Effector memory CD8-positive, alpha-beta T cell (primary cell): ENCODE data around the gene GALNT10.

Experiments
- ATAC-seq: fragments of 150-1000 bp; cut with Tn5 transposase; replicated peaks from 2 replicates; pipeline ENCODE4 v1.10.0; 2021; ENCODE audit warnings: mild to moderate bottlenecking, moderate library complexity
- DNase-seq, 3 experiments: peaks; one replicate each; pipeline ENCODE4 v3.0.0; 2021
- H3K27ac Mint-ChIP-seq, 2 donors: one replicate each; pipeline ENCODE4 v1.8.0; 2022; ENCODE audit warnings: mild to moderate bottlenecking in 2 of 2, mixed read lengths in 2 of 2, moderate library complexity in 2 of 2
- H3K27me3 Mint-ChIP-seq, 2 donors: one replicate each; pipeline ENCODE4 v1.8.0; 2022; ENCODE audit warnings: mixed read lengths in 2 of 2
- H3K36me3 Mint-ChIP-seq: one replicate; pipeline ENCODE4 v1.8.0; 2022; ENCODE audit warnings: mild to moderate bottlenecking, moderate library complexity, mixed read lengths; ENCODE audit not compliant: insufficient read depth
- H3K4me1 Mint-ChIP-seq, 2 donors: one replicate each; pipeline ENCODE4 v1.8.0; 2022; ENCODE audit warnings: low read depth in 2 of 2, mixed read lengths in 2 of 2
- H3K4me3 Mint-ChIP-seq, 2 donors: one replicate each; pipeline ENCODE4 v1.8.0; 2022; ENCODE audit warnings: mild to moderate bottlenecking in 2 of 2, mixed read lengths in 2 of 2, moderate library complexity in 2 of 2
- H3K9me3 Mint-ChIP-seq, 2 donors: one replicate each; pipeline ENCODE4 v1.8.0; 2022; ENCODE audit warnings: mixed read lengths in 2 of 2

Gene GALNT10

DNA sequence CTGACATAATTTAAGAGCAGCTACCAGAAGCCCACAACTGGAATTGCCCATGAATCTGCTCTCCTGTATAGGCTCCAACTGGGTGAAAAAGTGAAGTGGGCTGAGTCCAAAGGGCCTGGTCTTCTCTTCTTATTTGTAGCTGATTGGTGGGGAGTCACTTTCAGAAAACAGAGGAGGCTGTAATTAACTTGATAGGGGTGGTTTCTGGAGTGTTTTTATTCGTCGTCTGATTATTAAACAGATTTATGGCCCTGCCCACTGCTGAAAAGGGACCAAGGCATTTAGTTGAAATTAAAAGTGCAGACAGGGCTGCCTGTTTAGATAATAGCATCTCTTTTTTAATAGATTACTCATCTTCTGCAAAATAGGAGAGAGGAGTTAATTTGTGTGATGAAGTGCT lies 174.2 kb downstream of the GALNT10 start:
- DNase-seq (no peak), ATAC-seq (no peak)
- Mint-ChIP-seq H3K36me3 (peaks cover 10% of the 10 kb centered on the region), H3K4me1 (peaks cover 7% of the 10 kb centered on the region in 2 donors), H3K27me3 (no peaks in the 10 kb centered on the region), H3K9me3 (no peaks in the 10 kb centered on the region), H3K27ac (peak overlapping the region in 1 of 2 donors; percentile 27), H3K4me3 (no peak overlapping the region)

DNA sequence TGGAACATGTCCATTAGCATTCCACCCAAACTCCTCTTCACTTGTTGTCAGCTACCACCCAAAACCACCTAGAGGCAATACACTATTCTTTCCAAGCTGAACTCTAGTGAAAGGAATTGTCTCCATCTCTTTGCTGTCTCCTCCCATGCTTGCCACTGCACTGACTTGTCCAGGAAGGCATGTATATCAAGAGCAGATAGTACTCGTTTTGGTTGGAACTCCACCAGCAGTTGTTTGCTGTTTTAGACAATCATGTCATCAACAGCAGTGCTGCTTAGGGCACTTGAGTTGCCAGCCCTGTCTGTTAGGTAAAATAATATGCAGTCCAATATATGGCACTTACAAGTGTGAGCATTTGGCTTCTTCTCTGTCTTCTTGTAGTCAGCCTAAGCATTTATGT lies 175.3 kb downstream of the GALNT10 start:
- no peak overlapping the region for H3K27ac Mint-ChIP-seq

DNA sequence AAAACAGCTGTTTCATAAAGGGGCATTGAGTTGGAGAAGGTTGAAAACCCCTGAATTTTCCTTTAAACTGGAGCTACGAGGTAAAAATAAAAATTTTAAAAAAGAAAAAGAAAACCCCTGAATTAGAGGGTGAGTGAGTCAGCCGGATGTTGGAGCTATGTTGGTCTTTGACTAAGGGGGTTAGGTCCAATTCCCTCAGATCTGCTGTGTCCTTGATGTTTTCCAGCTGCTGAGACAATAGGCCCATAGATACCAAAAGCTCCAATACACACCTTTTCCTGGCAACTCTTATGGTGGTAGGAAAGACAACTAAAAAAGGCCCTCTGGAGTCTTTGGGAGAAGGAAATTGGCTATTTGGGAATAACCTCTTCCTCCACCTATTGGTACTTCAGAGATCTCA lies 175.8 kb downstream of the GALNT10 start:
- Mint-ChIP-seq H3K27ac (peak overlapping the region; percentile 18 to 27), H3K9me3 (no peaks in the 10 kb centered on the region), H3K4me3 (no peak overlapping the region), H3K36me3 (peaks cover 12% of the 10 kb centered on the region), H3K4me1 (peaks cover 10 to 11% of the 10 kb centered on the region in 2 donors), H3K27me3 (no peaks in the 10 kb centered on the region)
- DNase-seq = no peak
- no peak for ATAC-seq

More for the DNA sequence above, 175.3 kb downstream of the GALNT10 start:
- Mint-ChIP-seq H3K36me3 (peaks cover 12% of the 10 kb centered on the region), H3K9me3 (no peaks in the 10 kb centered on the region), H3K4me3 (no peak overlapping the region), H3K27me3 (no peaks in the 10 kb centered on the region), H3K4me1 (peaks cover 7 to 8% of the 10 kb centered on the region in 2 donors)
- ATAC-seq (no peak), DNase-seq (no peak)

DNA sequence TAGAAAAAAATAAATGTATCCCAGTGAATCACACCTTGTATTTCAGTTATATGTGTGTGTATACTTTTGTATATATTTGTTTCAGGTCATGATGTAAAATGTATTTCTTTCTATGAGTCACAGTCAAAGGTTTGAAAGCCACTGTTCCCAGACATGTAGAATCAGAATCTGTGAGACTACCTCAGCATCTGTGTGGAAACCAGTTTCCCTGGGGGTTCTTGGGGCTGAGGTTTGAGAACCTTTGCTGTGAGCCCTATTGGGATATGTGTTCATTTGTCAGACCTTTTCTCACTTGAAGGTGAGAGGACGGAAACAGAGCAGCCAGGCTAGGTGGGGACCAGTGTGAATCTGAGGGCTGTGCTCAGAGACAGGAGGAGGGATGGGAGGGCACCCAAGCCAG lies 176.6 kb downstream of the GALNT10 start:
- Mint-ChIP-seq H3K27ac (peak overlapping the region in 1 of 2 donors; percentile 44), H3K4me3 (no peak overlapping the region), H3K36me3 (peaks cover 12% of the 10 kb centered on the region)

DNA sequence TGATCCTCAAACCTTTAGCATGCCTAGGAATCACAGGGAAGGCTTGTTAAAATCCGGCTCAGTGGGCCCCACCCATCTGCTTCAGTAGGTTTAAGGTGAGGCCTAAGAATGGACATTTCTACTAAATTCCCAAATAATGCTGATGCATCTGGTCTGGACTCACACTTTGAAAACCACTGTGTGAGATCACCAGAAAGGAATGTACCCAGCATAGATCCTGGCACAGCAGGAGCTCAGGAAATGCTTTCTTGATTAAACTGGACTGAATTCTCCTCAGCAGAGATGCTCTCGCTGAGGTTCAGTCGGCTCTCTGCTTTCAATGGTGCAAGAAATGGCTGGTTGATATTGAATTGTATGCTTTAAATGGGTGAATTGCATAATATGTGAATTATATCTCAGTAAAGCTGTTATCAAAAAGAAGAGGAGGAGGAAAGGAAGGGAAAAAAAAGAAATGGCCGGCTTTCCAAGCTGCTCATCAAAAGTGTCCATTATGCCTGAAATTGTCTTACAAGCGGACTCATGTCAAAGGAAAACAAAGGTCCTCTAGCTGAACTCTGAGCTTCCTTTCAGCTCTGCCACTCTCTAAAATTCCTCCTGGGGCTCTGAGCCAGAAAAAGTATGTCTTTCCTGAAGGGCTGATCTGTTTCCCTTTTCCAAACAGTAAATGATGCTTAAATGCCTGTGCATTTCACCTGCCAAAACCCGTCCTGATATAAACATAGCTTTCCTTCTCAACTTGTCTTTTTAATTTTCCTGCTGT lies 177.7 kb downstream of the GALNT10 start:
- H3K9me3 Mint-ChIP-seq = no peaks in the 10 kb centered on the region
- H3K4me1 Mint-ChIP-seq = peaks cover 11% of the 10 kb centered on the region in 2 donors
- DNase-seq = no peak
- no peaks in the 10 kb centered on the region for H3K27me3 Mint-ChIP-seq
- no peak overlapping the region for H3K4me3 Mint-ChIP-seq
- H3K27ac Mint-ChIP-seq = peak overlapping the region in 1 of 2 donors; percentile 87
- peaks cover 7% of the 10 kb centered on the region for H3K36me3 Mint-ChIP-seq
- no peak for ATAC-seq

More for the DNA sequence above, 176.6 kb downstream of the GALNT10 start:
- Mint-ChIP-seq H3K27me3 (no peaks in the 10 kb centered on the region), H3K9me3 (no peaks in the 10 kb centered on the region), H3K4me1 (peaks cover 11% of the 10 kb centered on the region in 2 donors)
- ATAC-seq (no peak), DNase-seq (no peak)

DNA sequence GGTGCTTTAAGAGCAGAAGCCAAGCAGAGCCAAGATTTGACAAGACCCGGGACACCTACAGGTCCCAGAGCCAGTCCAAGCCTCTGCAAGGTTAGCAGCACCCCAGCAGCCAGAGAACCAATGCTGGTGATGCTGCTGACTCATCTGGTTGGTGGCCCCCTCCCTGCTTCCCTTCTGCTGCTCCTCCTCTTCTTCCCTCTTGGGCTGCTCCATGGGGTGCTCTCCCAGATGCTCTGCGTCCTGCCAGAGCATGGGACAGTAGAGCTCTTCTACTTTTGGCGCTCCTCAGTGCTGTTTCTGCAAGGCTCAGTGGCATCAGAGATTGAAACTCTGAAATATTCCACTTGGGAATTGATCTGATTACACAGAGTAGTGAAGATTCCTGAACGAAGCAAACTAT lies 179.1 kb downstream of the GALNT10 start:
- H3K4me3 Mint-ChIP-seq = no peak overlapping the region
- ATAC-seq (no peak), DNase-seq (no peak)
- peak overlapping the region in 1 of 2 donors; percentile 50 for H3K27ac Mint-ChIP-seq
- H3K4me1 Mint-ChIP-seq = peaks cover 10 to 14% of the 10 kb centered on the region in 2 donors
- H3K36me3 Mint-ChIP-seq = peaks cover 7% of the 10 kb centered on the region
- no peaks in the 10 kb centered on the region for H3K9me3 Mint-ChIP-seq
- no peaks in the 10 kb centered on the region for H3K27me3 Mint-ChIP-seq

DNA sequence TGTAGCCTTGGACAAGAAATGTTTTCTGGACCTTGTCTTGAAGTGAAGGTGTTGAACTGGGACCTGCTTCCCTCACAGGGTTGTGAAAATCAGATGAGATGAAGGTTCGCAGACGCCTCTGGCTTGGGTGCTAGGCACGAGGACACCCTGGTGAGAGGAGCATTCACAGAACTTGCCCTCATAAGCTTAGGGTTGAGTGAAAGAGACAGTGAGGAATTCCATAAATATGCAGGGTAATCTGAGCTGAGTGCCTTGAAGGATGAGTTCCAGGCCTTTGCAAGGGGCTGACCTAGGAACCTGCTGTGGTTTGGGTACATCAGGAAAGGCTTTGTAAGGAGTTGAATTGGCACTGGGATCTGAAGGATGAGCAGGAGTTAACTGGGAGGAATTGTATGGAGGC lies 179.6 kb downstream of the GALNT10 start:
- Mint-ChIP-seq H3K9me3 (no peaks in the 10 kb centered on the region), H3K4me1 (peaks cover 10 to 14% of the 10 kb centered on the region in 2 donors), H3K27me3 (no peaks in the 10 kb centered on the region), H3K36me3 (peaks cover 8% of the 10 kb centered on the region), H3K27ac (peak overlapping the region; percentile 50 to 73), H3K4me3 (no peak overlapping the region)
- DNase-seq (no peak), ATAC-seq (no peak)

DNA sequence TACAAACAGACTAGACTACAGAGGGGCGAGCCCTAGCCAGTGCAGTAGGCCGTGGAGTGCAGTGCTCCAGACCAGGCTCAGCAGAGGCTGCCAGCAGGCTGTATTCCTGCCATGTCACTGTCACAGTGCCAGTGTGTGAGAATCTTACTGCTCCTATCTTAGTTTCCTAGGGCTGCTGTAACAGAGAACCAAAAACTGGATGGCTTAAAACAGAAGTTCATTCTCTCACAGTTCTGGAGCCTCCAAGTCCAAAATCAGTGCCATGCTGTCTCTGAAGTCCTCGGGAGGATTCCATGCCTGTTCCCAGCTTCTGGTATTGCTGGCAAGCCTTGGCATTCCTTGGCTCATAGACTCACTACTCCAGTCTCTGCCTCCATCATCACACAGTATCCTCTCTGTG lies 180.3 kb downstream of the GALNT10 start:
- ATAC-seq (no peak), DNase-seq (no peak)
- Mint-ChIP-seq H3K27ac (peak overlapping the region in 1 of 2 donors; percentile 73), H3K4me1 (peaks cover 10 to 14% of the 10 kb centered on the region in 2 donors), H3K27me3 (no peaks in the 10 kb centered on the region), H3K9me3 (no peaks in the 10 kb centered on the region), H3K4me3 (no peak overlapping the region), H3K36me3 (peaks cover 8% of the 10 kb centered on the region)

DNA sequence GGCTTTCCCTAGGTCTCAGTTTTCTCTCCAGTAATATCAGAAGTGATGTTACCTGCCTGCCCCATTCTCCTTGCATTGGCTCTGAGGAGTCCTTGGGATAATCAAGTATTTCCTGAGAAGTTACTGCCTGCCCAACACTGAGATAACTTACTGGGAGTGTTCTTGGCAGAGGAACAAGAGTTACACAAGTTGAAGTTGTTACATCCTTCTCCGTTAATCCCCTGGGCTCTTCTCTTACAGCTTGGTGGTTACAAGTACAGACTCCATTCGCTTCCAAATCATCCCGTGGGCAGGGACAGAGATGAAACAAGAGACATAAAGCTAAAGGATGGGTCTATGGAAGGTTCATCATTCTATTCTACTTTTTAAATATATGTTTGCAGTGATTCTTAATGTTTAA lies 181.2 kb downstream of the GALNT10 start:
- peaks cover 10 to 14% of the 10 kb centered on the region in 2 donors for H3K4me1 Mint-ChIP-seq
- no peaks in the 10 kb centered on the region for H3K9me3 Mint-ChIP-seq
- H3K4me3 Mint-ChIP-seq = no peak overlapping the region
- DNase-seq (no peak), ATAC-seq (no peak)
- no peaks in the 10 kb centered on the region for H3K27me3 Mint-ChIP-seq
- peak overlapping the region in 1 of 2 donors; percentile 73 for H3K27ac Mint-ChIP-seq
- H3K36me3 Mint-ChIP-seq = peaks cover 8% of the 10 kb centered on the region

DNA sequence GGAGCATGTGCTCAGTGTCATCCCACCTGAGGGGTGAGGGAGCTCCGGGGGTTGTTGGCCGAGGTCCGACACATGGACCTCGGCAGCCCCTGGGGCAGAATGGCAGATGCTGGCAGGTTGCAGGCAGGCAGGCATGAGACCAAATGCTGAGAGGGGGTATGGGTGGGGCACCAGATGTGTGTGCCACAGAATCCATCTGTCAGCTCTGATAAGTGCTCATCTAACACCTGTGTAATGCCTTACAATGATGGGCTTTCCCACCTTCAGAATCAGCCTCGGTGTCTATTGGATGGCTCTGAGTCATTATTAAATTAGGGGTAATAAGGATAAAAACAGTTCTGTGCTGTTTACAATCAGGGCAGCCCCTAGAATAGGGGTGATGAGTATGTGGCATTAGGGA lies 182.1 kb downstream of the GALNT10 start:
- ATAC-seq (no peak), DNase-seq (no peak)
- Mint-ChIP-seq H3K27me3 (no peaks in the 10 kb centered on the region), H3K4me1 (peaks cover 10 to 17% of the 10 kb centered on the region in 2 donors), H3K36me3 (peaks cover 11% of the 10 kb centered on the region), H3K27ac (peak overlapping the region; percentile 11 to 23), H3K4me3 (no peak overlapping the region), H3K9me3 (no peaks in the 10 kb centered on the region)

DNA sequence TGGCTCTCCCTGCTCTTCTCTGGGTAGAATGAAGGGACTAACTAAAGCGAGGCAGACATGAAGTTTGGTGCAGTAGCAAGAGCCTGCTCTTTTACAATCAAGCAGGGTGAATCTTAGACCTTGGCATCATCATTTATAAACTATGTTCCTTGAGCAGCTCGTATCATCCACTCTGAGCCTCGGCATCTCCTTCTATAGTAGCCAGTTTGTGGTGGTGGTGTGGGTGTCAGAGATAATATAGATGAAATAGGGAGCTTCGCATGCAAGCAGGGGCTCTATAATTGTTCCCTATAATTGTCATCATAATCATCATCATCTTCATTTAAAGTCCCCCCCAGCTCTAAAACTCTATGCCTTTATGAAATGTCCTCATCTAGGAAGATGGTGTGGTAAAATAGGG lies 182.8 kb downstream of the GALNT10 start:
- Mint-ChIP-seq H3K36me3 (peaks cover 15% of the 10 kb centered on the region), H3K9me3 (no peaks in the 10 kb centered on the region), H3K27me3 (no peaks in the 10 kb centered on the region), H3K27ac (peak overlapping the region in 1 of 2 donors; percentile 53), H3K4me1 (peaks cover 10 to 17% of the 10 kb centered on the region in 2 donors), H3K4me3 (no peak overlapping the region)
- ATAC-seq = no peak
- DNase-seq = no peak

DNA sequence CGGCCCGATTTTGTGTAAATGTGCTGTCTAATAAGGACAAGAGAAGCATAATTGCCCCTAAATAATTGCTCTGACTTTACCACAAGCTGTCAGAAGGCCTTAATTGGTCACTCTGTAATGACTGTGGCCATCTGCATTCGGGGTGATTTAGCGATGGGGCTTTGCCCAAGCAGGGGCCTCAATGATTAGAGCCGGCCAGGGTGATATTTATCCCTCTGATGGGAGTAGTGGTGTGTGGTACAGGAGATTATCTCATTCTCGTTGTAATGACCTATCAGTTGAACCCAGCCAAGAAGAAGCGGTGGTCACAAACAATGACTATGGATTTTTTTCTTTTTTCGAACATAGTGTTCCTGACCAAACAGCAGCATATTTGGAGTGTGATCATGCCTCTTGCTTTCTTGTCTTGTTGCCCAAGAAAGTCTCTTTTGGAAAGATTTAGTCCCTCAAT lies 183.2 kb downstream of the GALNT10 start:
- Mint-ChIP-seq H3K4me3 (no peak overlapping the region), H3K4me1 (peaks cover 10 to 15% of the 10 kb centered on the region in 2 donors), H3K27me3 (no peaks in the 10 kb centered on the region), H3K27ac (peak overlapping the region in 1 of 2 donors; percentile 53), H3K9me3 (no peaks in the 10 kb centered on the region), H3K36me3 (peaks cover 17% of the 10 kb centered on the region)
- ATAC-seq (no peak), DNase-seq (no peak)

DNA sequence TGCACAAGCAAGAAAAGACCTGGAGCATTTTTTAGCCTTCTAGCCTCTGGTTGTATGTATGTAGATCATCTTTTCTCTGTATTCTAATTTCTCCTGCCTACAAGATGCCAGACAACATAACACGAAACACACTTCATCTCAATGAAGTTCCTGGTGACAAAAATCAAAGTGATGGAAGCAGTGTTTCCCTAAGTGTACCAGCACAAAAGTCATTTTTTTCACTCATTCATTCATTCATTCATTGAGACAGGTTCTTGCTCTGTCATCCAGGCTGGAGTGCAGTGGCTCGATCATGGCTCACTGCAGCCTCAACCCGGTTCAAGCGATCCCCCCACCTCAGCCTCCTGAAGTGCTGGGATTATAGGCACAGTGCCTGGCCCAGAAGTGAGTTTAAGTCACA lies 183.7 kb downstream of the GALNT10 start:
- Mint-ChIP-seq H3K27ac (peak overlapping the region in 1 of 2 donors; percentile 53), H3K4me3 (no peak overlapping the region), H3K27me3 (no peaks in the 10 kb centered on the region), H3K4me1 (peaks cover 10 to 11% of the 10 kb centered on the region in 2 donors), H3K36me3 (peaks cover 17% of the 10 kb centered on the region), H3K9me3 (no peaks in the 10 kb centered on the region)
- ATAC-seq (no peak), DNase-seq (no peak)

DNA sequence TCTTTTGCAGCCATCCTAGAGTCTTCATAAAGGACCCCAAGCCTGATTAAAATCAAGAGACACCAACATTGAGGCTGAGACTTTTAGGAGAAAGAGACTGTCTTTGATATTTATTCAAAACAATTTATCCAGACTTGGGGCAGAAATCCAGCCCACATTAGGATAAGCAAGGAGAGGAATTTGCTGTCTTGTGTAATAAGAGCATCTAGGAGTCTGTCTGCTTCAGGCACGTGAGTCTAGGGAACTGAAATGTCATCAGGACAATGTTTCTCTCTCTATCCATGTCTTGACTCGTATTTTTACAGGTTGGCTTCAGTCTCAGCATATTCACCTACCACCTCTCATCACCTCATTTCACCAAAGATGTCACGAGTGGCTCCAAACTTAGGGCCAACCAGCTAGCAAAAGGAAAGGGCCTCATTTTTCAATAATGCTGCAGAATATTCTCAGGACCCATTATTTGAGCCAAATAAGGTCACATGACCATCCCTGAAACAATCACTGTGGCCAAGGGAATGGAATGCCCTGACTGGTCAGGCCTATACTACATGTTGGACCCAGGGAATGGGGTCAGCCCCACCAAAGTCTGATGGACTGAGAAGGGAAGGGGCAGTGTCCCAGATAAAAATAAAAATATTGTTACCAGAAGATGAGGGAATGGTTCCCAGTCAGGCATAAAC lies 184.9 kb downstream of the GALNT10 start:
- H3K4me1 Mint-ChIP-seq = peaks cover 8 to 10% of the 10 kb centered on the region in 2 donors
- ATAC-seq (no peak), DNase-seq (no peak)
- no peaks in the 10 kb centered on the region for H3K27me3 Mint-ChIP-seq
- peaks cover 16% of the 10 kb centered on the region for H3K36me3 Mint-ChIP-seq
- no peak overlapping the region for H3K4me3 Mint-ChIP-seq
- peak overlapping the region in 1 of 2 donors; percentile 41 for H3K27ac Mint-ChIP-seq
- no peaks in the 10 kb centered on the region for H3K9me3 Mint-ChIP-seq
